LNCaP clone FGC (cell line): ENCODE results near the gene DUSP16.

ENCODE experiments used
- DNase-seq: peaks from one replicate; pipeline ENCODE4 v3.0.0-alpha.2; 2011; ENCODE audit warnings: low read depth
- H3K4me3 ChIP-seq: 2 replicates; pipeline ENCODE4 v1.5.1; 2011; ENCODE audit warnings: mild to moderate bottlenecking, low read depth, low read length, control low read depth
- CTCF ChIP-seq: IDR thresholded peaks from 2 replicates; pipeline ENCODE4 v1.5.1; 2012; ENCODE audit warnings: mild to moderate bottlenecking; ENCODE audit not compliant: control insufficient read depth, insufficient read depth; ENCODE audit errors: extremely low read depth

Gene DUSP16

GRCh38 chr12:12542964-12543363, 19.7 kb downstream of the DUSP16 start:
- DNase-seq: no peak
- no peak overlapping the region for H3K4me3 ChIP-seq
- TF ChIP-seq CTCF: no peak

- no peak overlapping the region for H3K4me3 ChIP-seq
- no peak for DNase-seq
- TF ChIP-seq CTCF: no peak
These were observed 20.4 kb downstream of the DUSP16 start for GRCh38 chr12:12542286-12542685.

GRCh38 chr12:12541782-12542181, 20.9 kb downstream of the DUSP16 start:
- TF ChIP-seq CTCF: no peak
- DNase-seq: no peak
- no peak overlapping the region for H3K4me3 ChIP-seq

- no peak overlapping the region for H3K4me3 ChIP-seq
- no peak for TF ChIP-seq CTCF
- DNase-seq: no peak
These were observed 22.2 kb downstream of the DUSP16 start for GRCh38 chr12:12540261-12541013.

GRCh38 chr12:12539028-12539810, 23.4 kb downstream of the DUSP16 start:
- no peak for TF ChIP-seq CTCF
- DNase-seq: no peak
- no peak overlapping the region for H3K4me3 ChIP-seq

- no peak for DNase-seq
- no peak overlapping the region for H3K4me3 ChIP-seq
- no peak for TF ChIP-seq CTCF
These were observed 24.1 kb downstream of the DUSP16 start for GRCh38 chr12:12538535-12538934.

GRCh38 chr12:12537421-12537820, 25.2 kb downstream of the DUSP16 start:
- H3K4me3 ChIP-seq: no peak overlapping the region
- no peak for TF ChIP-seq CTCF
- no peak for DNase-seq
